ENCODE measurements around the gene CDA.
A peak's percentile ranks its signal among the peaks of the same experiment; 100 is the strongest.

The CDA gene

GRCh38 chr1:20660847-20661206, 71.9 kb downstream of the CDA start:
- Histone ChIP-seq H3K36me3 (ENCODE audit: low read length) (peaks cover 4% of the 10 kb centered on the region), H3K4me2 (ENCODE audit: low read depth, low read length, poor library complexity, severe bottlenecking) (peak overlapping the region; percentile 82), H3K9me3 (ENCODE audit: insufficient read depth, low read length) (no peaks in the 10 kb centered on the region), H2AFZ (ENCODE audit: low read depth, low read length, severe bottlenecking) (peak overlapping the region; percentile 73), H3K9me2 (replicated peaks; ENCODE audit: insufficient read depth, low read length) (no peaks in the 10 kb centered on the region), H3F3A (ENCODE audit: insufficient read depth) (no peaks in the 10 kb centered on the region), H4K20me1 (ENCODE audit: low read depth, low read length) (no peaks in the 10 kb centered on the region), H3K27ac (ENCODE audit: low read depth, low read length) (peak overlapping the region; percentile 25; the same call in 1 of the 2 replicates), H3K79me2 (ENCODE audit: insufficient read depth, low read length) (peaks cover 42% of the 10 kb centered on the region), H3K9ac (ENCODE audit: low read length) (peak overlapping the region; percentile 95), H3K27me3 (ENCODE audit: low read length) (no peaks in the 10 kb centered on the region), H3K4me3 (ENCODE audit: insufficient read depth, low read length, poor library complexity, severe bottlenecking) (peak overlapping the region; percentile 87)
- TF ChIP-seq EZH2phosphoT487 (conservative IDR thresholded peaks at IDR 0.05; ENCODE audit: low read length): no peak
- no peak for TF ChIP-seq CTCF (IDR thresholded peaks at IDR 0.05; ENCODE audit: insufficient read depth, low read length, poor library complexity, severe bottlenecking)

GRCh38 chr1:20661207-20662109, 72.6 kb downstream of the CDA start, which contains the start of gene DDOST:
DDOST (minus strand) TSS chr1:20661369; CDS start chr1:20661350, 19 bp downstream.
- no peaks in the 10 kb centered on the region for H3F3A ChIP-seq (ENCODE audit: insufficient read depth)
- peak within 1 kb of the TSS; percentile 83 for H3K4me2 ChIP-seq (ENCODE audit: low read depth, low read length, poor library complexity, severe bottlenecking)
- H3K4me3 ChIP-seq (ENCODE audit: insufficient read depth, low read length, poor library complexity, severe bottlenecking): peak within 1 kb of the TSS; percentile 87
- peaks cover 4% of the 10 kb centered on the region for H3K36me3 ChIP-seq (ENCODE audit: low read length)
- H4K20me1 ChIP-seq (ENCODE audit: low read depth, low read length): no peaks in the 10 kb centered on the region
- no peaks in the 10 kb centered on the region for H3K27me3 ChIP-seq (ENCODE audit: low read length)
- peak within 1 kb of the TSS; percentile 95 for H3K9ac ChIP-seq (ENCODE audit: low read length)
- no peaks in the 10 kb centered on the region for H3K9me3 ChIP-seq (ENCODE audit: insufficient read depth, low read length)
- peak within 1 kb of the TSS; percentile 27 for H3K27ac ChIP-seq (ENCODE audit: low read depth, low read length)
- peak within 1 kb of the TSS; percentile 73 for H2AFZ ChIP-seq (ENCODE audit: low read depth, low read length, severe bottlenecking)
- H3K9me2 ChIP-seq (replicated peaks; ENCODE audit: insufficient read depth, low read length): no peaks in the 10 kb centered on the region
- H3K79me2 ChIP-seq (ENCODE audit: insufficient read depth, low read length): peaks cover 35% of the 10 kb centered on the region
- TF ChIP-seq EZH2phosphoT487 (conservative IDR thresholded peaks at IDR 0.05; ENCODE audit: low read length): no peak
- no peak for TF ChIP-seq CTCF (IDR thresholded peaks at IDR 0.05; ENCODE audit: insufficient read depth, low read length, poor library complexity, severe bottlenecking)

GRCh38 chr1:20662110-20662475, 73.2 kb downstream of the CDA start:
- H2AFZ ChIP-seq (ENCODE audit: low read depth, low read length, severe bottlenecking): peak overlapping the region; percentile 15
- no peaks in the 10 kb centered on the region; the same call in 1 of the 2 replicates for H3K9me3 ChIP-seq (ENCODE audit: insufficient read depth, low read length)
- peak overlapping the region; percentile 74 for H3K4me3 ChIP-seq (ENCODE audit: insufficient read depth, low read length, poor library complexity, severe bottlenecking)
- no peaks in the 10 kb centered on the region for H3K9me2 ChIP-seq (replicated peaks; ENCODE audit: insufficient read depth, low read length)
- no peaks in the 10 kb centered on the region for H3K27me3 ChIP-seq (ENCODE audit: low read length)
- TF ChIP-seq CTCF (IDR thresholded peaks at IDR 0.05; ENCODE audit: insufficient read depth, low read length, poor library complexity, severe bottlenecking) (no peak), EZH2phosphoT487 (conservative IDR thresholded peaks at IDR 0.05; ENCODE audit: low read length) (no peak)
- H3K4me2 ChIP-seq (ENCODE audit: low read depth, low read length, poor library complexity, severe bottlenecking): peak overlapping the region; percentile 83
- H3K36me3 ChIP-seq (ENCODE audit: low read length): peaks cover 4% of the 10 kb centered on the region
- H3F3A ChIP-seq (ENCODE audit: insufficient read depth): no peaks in the 10 kb centered on the region
- no peak overlapping the region for H3K27ac ChIP-seq (ENCODE audit: low read depth, low read length)
- H3K79me2 ChIP-seq (ENCODE audit: insufficient read depth, low read length): peaks cover 33% of the 10 kb centered on the region
- no peaks in the 10 kb centered on the region for H4K20me1 ChIP-seq (ENCODE audit: low read depth, low read length)
- H3K9ac ChIP-seq (ENCODE audit: low read length): peak overlapping the region; percentile 95

All from SU-DHL-6 (cell line).